H1 (cell line): Measurements from ENCODE around the gene POFUT2. TPM values are rescaled to one million over a fixed set of nuclear protein-coding genes. Genes with fewer than 3 reads are reported as not detected.

ENCODE experiments used
- CTCF ChIA-PET: fragments of 300-600 bp; sonication (Branson Sonifier 250); formaldehyde crosslinking; loops from one replicate; lab custom pipeline; 2021; ENCODE audit not compliant: partially characterized antibody; lab: Charles Lee
- POLR2A ChIA-PET: fragments of 300-600 bp; sonication (Branson Sonifier 250); formaldehyde crosslinking; loops from one replicate; lab custom pipeline; 2021; ENCODE audit warnings: inconsistent platforms; ENCODE audit not compliant: partially characterized antibody; lab: Charles Lee
- DNase-seq, 2 experiments: peaks; one replicate each; pipeline versions ENCODE4 v3.0.0 to v3.0.0-alpha.2; 2010 to 2022; ENCODE audit warnings: low spot score in 2 of 2, low read depth in 1 of 2, mixed read lengths in 1 of 2
- FAIRE-seq: peaks from 2 replicates; lab custom pipeline; 2011; peaks lifted over from hg19 to GRCh38; lab: Jason Lieb, UNC
- H2AFZ ChIP-seq: 2 replicates; pipeline ENCODE4 v1.8.1; 2012; ENCODE audit warnings: low read length, inconsistent platforms
- H2AK5ac ChIP-seq: 2 replicates; pipeline ENCODE4 v1.6.1; 2013; ENCODE audit warnings: low read depth, low read length
- H2BK120ac ChIP-seq: replicated peaks from 2 replicates; pipeline ENCODE3; 2013; ENCODE audit warnings: low read depth, low read length, inconsistent platforms
- H2BK12ac ChIP-seq: 2 replicates; pipeline ENCODE4 v1.6.1; 2013; ENCODE audit warnings: low read depth, low read length
- H2BK15ac ChIP-seq: 2 replicates; pipeline ENCODE4 v1.6.1; 2013; ENCODE audit warnings: low read length
- H2BK20ac ChIP-seq: 2 replicates; pipeline ENCODE4 v1.6.1; 2013; ENCODE audit warnings: low read length
- H2BK5ac ChIP-seq: 2 replicates; pipeline ENCODE4 v1.6.1; 2013; ENCODE audit warnings: low read depth, low read length
- H3K14ac ChIP-seq: 2 replicates; pipeline ENCODE4 v1.6.1; 2013; ENCODE audit warnings: inconsistent platforms; ENCODE audit not compliant: insufficient read length
- H3K18ac ChIP-seq: 2 replicates; pipeline ENCODE4 v1.6.1; 2013; ENCODE audit warnings: low read length; ENCODE audit errors: extremely low read depth
- H3K23ac ChIP-seq: 2 replicates; pipeline ENCODE4 v1.6.1; 2013; ENCODE audit warnings: inconsistent platforms; ENCODE audit not compliant: insufficient read length
- H3K23me2 ChIP-seq: 2 replicates; pipeline ENCODE4 v1.6.1; 2013; ENCODE audit warnings: low read depth, low read length
- H3K27ac ChIP-seq: 2 replicates; pipeline ENCODE4 v1.6.1; 2011; ENCODE audit warnings: low read depth, low read length, inconsistent platforms
- H3K27me3 ChIP-seq, 4 experiments: replicated peaks in 1 of 4; 1 replicate in 1 of 4; 2 replicates in 3 of 4; pipeline versions ENCODE4 v1.6.1 to v1.8.1; 2011 to 2013; ENCODE audit warnings: low read length in 3 of 4, mild to moderate bottlenecking in 3 of 4, inconsistent platforms in 2 of 4, mixed read lengths in 2 of 4, moderate library complexity in 1 of 4; ENCODE audit not compliant: control insufficient read depth in 3 of 4, insufficient read depth in 3 of 4; ENCODE audit errors: extremely low read depth in 1 of 4
- H3K36me3 ChIP-seq, 4 experiments: 2 replicates each; pipeline versions ENCODE4 v1.6.1 to v1.8.1; 2011 to 2013; ENCODE audit warnings: mild to moderate bottlenecking in 4 of 4, low read length in 3 of 4, moderate library complexity in 2 of 4, control low read depth in 1 of 4, inconsistent platforms in 1 of 4; ENCODE audit not compliant: insufficient read depth in 4 of 4, control insufficient read depth in 2 of 4
- H3K4ac ChIP-seq: replicated peaks from 2 replicates; pipeline ENCODE3; 2013; ENCODE audit warnings: low read length, low read depth, mixed read lengths, inconsistent platforms; ENCODE audit not compliant: insufficient read length
- H3K4me1 ChIP-seq, 4 experiments: replicated peaks in 1 of 4; 1 replicate in 1 of 4; 2 replicates in 3 of 4; pipeline versions ENCODE4 v1.6.1 to v1.8.1; 2011 to 2013; ENCODE audit warnings: low read length in 3 of 4, inconsistent platforms in 2 of 4, mixed read lengths in 1 of 4; ENCODE audit not compliant: insufficient read depth in 4 of 4, control insufficient read depth in 3 of 4
- H3K4me2 ChIP-seq, 2 experiments: 2 replicates each; pipeline versions ENCODE4 v1.6.1 to v1.8.1; 2011 to 2013; ENCODE audit warnings: low read depth in 2 of 2, low read length in 2 of 2, control low read depth in 1 of 2, inconsistent platforms in 1 of 2, mild to moderate bottlenecking in 1 of 2; ENCODE audit not compliant: insufficient read depth in 1 of 2
- H3K4me3 ChIP-seq, 4 experiments: fragments of 200-600, 300-600 bp in 1 of 4; sonication (generic), shearing (Covaris generic), sonication (Bioruptor Twin) in 1 of 4; 2 replicates each; pipeline versions ENCODE4 v1.5.1 to v1.8.1; 2011 to 2016; ENCODE audit warnings: low read length in 4 of 4, low read depth in 3 of 4, control low read depth in 2 of 4, inconsistent platforms in 2 of 4, mild to moderate bottlenecking in 2 of 4, mixed read lengths in 1 of 4, moderate library complexity in 1 of 4; ENCODE audit not compliant: insufficient read depth in 2 of 4; ENCODE audit errors: extremely low read depth in 1 of 4
- H3K56ac ChIP-seq: replicated peaks from 2 replicates; pipeline ENCODE3; 2013; ENCODE audit warnings: low read depth, mild to moderate bottlenecking, mixed read lengths, low read length, inconsistent platforms; ENCODE audit not compliant: insufficient read length
- H3K79me1 ChIP-seq: 2 replicates; pipeline ENCODE4 v1.6.1; 2013; ENCODE audit warnings: low read depth, low read length, control low read depth
- H3K79me2 ChIP-seq, 2 experiments: 2 replicates each; pipeline versions ENCODE4 v1.6.1 to v1.8.1; 2012 to 2013; ENCODE audit warnings: low read length in 2 of 2, mild to moderate bottlenecking in 2 of 2, inconsistent platforms in 1 of 2; ENCODE audit not compliant: insufficient read depth in 2 of 2, control insufficient read depth in 1 of 2
- H3K9ac ChIP-seq, 4 experiments: replicated peaks in 1 of 4; 1 replicate in 1 of 4; 2 replicates in 3 of 4; pipeline versions ENCODE4 v1.6.1 to v1.8.1; 2011 to 2013; ENCODE audit warnings: low read depth in 3 of 4, low read length in 3 of 4, control low read depth in 2 of 4, mild to moderate bottlenecking in 2 of 4, moderate library complexity in 2 of 4, inconsistent platforms in 1 of 4; ENCODE audit errors: extremely low read depth in 1 of 4
- H3K9me3 ChIP-seq, 2 experiments: 2 replicates each; pipeline versions ENCODE4 v1.6.1 to v1.8.1; 2012 to 2013; ENCODE audit warnings: mild to moderate bottlenecking in 2 of 2, moderate library complexity in 2 of 2, control low read depth in 1 of 2, inconsistent platforms in 1 of 2, low read depth in 1 of 2, low read length in 1 of 2, mixed read lengths in 1 of 2; ENCODE audit not compliant: insufficient read depth in 2 of 2
- H4K20me1 ChIP-seq, 2 experiments: replicated peaks in 1 of 2; 2 replicates each; pipeline versions ENCODE3 to v1.8.1; 2011 to 2013; ENCODE audit warnings: inconsistent platforms in 2 of 2, low read length in 2 of 2, mild to moderate bottlenecking in 1 of 2; ENCODE audit not compliant: insufficient read depth in 2 of 2, control insufficient read depth in 1 of 2
- H4K5ac ChIP-seq: 2 replicates; pipeline ENCODE4 v1.6.1; 2013; ENCODE audit warnings: low read length, low read depth, mixed read lengths, inconsistent platforms; ENCODE audit not compliant: insufficient read length
- H4K8ac ChIP-seq: 2 replicates; pipeline ENCODE4 v1.8.0; 2013; ENCODE audit warnings: mild to moderate bottlenecking, moderate library complexity, low read length, inconsistent platforms; ENCODE audit not compliant: insufficient read depth; ENCODE audit errors: extremely low read depth
- H4K91ac ChIP-seq: replicated peaks from 2 replicates; pipeline ENCODE3; 2013; ENCODE audit warnings: low read length, mixed read lengths, inconsistent platforms; ENCODE audit not compliant: insufficient read length
- EGR1 ChIP-seq: IDR thresholded peaks from 2 replicates; pipeline ENCODE4 v1.6.1; 2011; ENCODE audit warnings: low read depth, low read length, borderline replicate concordance
- MAX ChIP-seq: IDR thresholded peaks from 2 replicates; pipeline ENCODE4 v1.6.1; 2012; ENCODE audit warnings: inconsistent platforms
- NRF1 ChIP-seq: IDR thresholded peaks from 2 replicates; pipeline ENCODE4 v1.6.1; 2011; ENCODE audit warnings: mild to moderate bottlenecking, low read depth, low read length, improper control_type of control experiment
- POLR2AphosphoS5 ChIP-seq: IDR thresholded peaks from 2 replicates; pipeline ENCODE4 v1.6.1; 2011; ENCODE audit warnings: low read depth, low read length
- RFX5 ChIP-seq: IDR thresholded peaks from 2 replicates; pipeline ENCODE4 v1.6.1; 2011; ENCODE audit warnings: low read depth, low read length, improper control_type of control experiment, borderline replicate concordance
- SP1 ChIP-seq: IDR thresholded peaks from 2 replicates; pipeline ENCODE4 v1.6.1; 2011; ENCODE audit warnings: low read depth, low read length
- TBP ChIP-seq: IDR thresholded peaks from 2 replicates; pipeline ENCODE4 v1.6.1; 2011; ENCODE audit warnings: low read depth, low read length, improper control_type of control experiment
- ZNF274 ChIP-seq: IDR thresholded peaks from 2 replicates; pipeline ENCODE4 v1.7.0; 2012; ENCODE audit warnings: low read length, borderline replicate concordance; ENCODE audit errors: extremely low read depth
- WGBS, 2 experiments: shearing (Covaris generic) in 1 of 2; methylation state at CpG; one replicate each; pipeline versions ENCODE4 v1.1.6 to v1.1.7; 2013 to 2015; ENCODE audit warnings: low lambda C conversion rate in 2 of 2, mixed read lengths in 2 of 2, inconsistent platforms in 1 of 2, low coverage in 1 of 2, missing lambda C conversion rate in 1 of 2; ENCODE audit not compliant: insufficient replicate concordance in 2 of 2, insufficient coverage in 1 of 2, insufficient read length in 1 of 2; ENCODE audit errors: extremely low coverage in 1 of 2, missing lambda C conversion rate in 1 of 2; 5-methylcytosine and 5-hydroxymethylcytosine counted together
- polyA plus RNA-seq, 7 experiments: library from polyadenylated mRNA; depleted of rRNA in 3 of 7; stranded (reverse) in 5 of 7; unstranded in 2 of 7; fragments of >200 nt in 5 of 7; fragments of 200-250 nt in 2 of 7; gene quantifications; 1 replicate in 5 of 7; 2 replicates in 1 of 7; 4 replicates in 1 of 7; pipeline versions ENCODE4 v1.2.1 to v1.2.3, GENCODE V29; 2011 to 2013; ENCODE audit warnings: missing spikeins in 2 of 7, mixed read lengths in 2 of 7
- total RNA-seq: library from RNA; stranded (reverse); fragmentation: NEBNext Ultra II Directional; extraction: Animal tissue kit (Norgen Biotek cat#: 25700); gene quantifications from 2 replicates; pipeline ENCODE4 v1.2.1, GENCODE V29; 2021

Gene POFUT2
- total and polyA plus RNA-seq, 2 of the 8 experiments (the other 6 are each of a cell fraction or from before 2014, with no cell fraction given) = 13.7 to 32.1 TPM

GRCh38 chr21:45257673-45258341, 29.9 kb downstream of the POFUT2 start:
- Histone ChIP-seq H3K23me2 (no peaks in the 10 kb centered on the region), H3K27ac (no peak overlapping the region)

More at GRCh38 chr21:45257673-45258341, 29.9 kb downstream of the POFUT2 start:
- H3K79me2 ChIP-seq = no peaks in the 10 kb centered on the region
- no peak for FAIRE-seq
- no peak overlapping the region for H3K9ac ChIP-seq
- no peak overlapping the region for H3K23ac ChIP-seq
- no peak overlapping the region for H2BK12ac ChIP-seq
- no peak overlapping the region for H2AK5ac ChIP-seq
- H2BK15ac ChIP-seq = no peak overlapping the region
- H2BK120ac ChIP-seq = no peak overlapping the region
- no peaks in the 10 kb centered on the region; the same call in 1 of the 2 replicates for H3K79me1 ChIP-seq
- H2AFZ ChIP-seq = no peak overlapping the region
- no peak overlapping the region for H3K18ac ChIP-seq
- H3K36me3 ChIP-seq = peaks cover 0 to 3% (median 0%) of the 10 kb centered on the region in 4 experiments; a peak in 1 of 8 replicates
- no peak overlapping the region for H3K4me2 ChIP-seq
- 88% methylated on average over 39 of the region's 40 CpGs; no CpG with 5 or more reads in 1 of the 2 experiments for WGBS, 2 experiments
- H3K14ac ChIP-seq = no peak overlapping the region
- H3K9me3 ChIP-seq = no peaks in the 10 kb centered on the region
- H3K4me3 ChIP-seq = no peak overlapping the region
- no peak overlapping the region for H2BK5ac ChIP-seq
- no peaks in the 10 kb centered on the region for H4K20me1 ChIP-seq
- TF ChIP-seq POLR2AphosphoS5 (no peak), EGR1 (peak; percentile 78; the same call in 1 of the 2 replicates), SP1 (no peak), TBP (no peak), NRF1 (no peak), ZNF274 (no peak), MAX (0 out of 2 replicates have a peak, but pooled peaks have one; percentile 5), RFX5 (no peak)
- no peak overlapping the region for H4K91ac ChIP-seq
- ChIA-PET CTCF (interaction anchor here (0.6 to 5.9 kb wide), 11 partner anchors 9 to 264 kb away, joined by 3 to 37 read pairs (median 4); no protein-coding TSS in a partner anchor), POLR2A (interaction anchor here (0.9 to 2.2 kb wide), 2 partner anchors 11 to 30 kb away, joined by 4 to 5 read pairs; partner anchors contain the start of gene POFUT2)
- H3K56ac ChIP-seq = no peak overlapping the region
- no peaks in the 10 kb centered on the region for H3K27me3 ChIP-seq
- no peak overlapping the region for H4K5ac ChIP-seq
- H2BK20ac ChIP-seq = no peak overlapping the region
- peaks cover 0 to 5% (median 0%) of the 10 kb centered on the region in 4 experiments; a peak in 2 of 7 replicates for H3K4me1 ChIP-seq
- peak overlapping the region; percentile 31; the same call in 1 of the 2 replicates for H4K8ac ChIP-seq
- no peak overlapping the region for H3K4ac ChIP-seq
- peak in 1 of 2 experiments; percentile 53 for DNase-seq
